ACC112 (cell line): Measurements from ENCODE around the gene TMEM217.

Source experiments
- H2AFZ ChIP-seq: fragments of 200-600 bp; sonication (generic); one replicate; pipeline ENCODE4 v1.6.0; 2017; ENCODE audit warnings: antibody characterized with exemption, low read length; ENCODE audit not compliant: unreplicated experiment
- H3K27ac ChIP-seq: fragments of 200-600 bp; sonication (generic); 2 replicates; pipeline ENCODE4 v1.5.1; 2014; ENCODE audit warnings: low read depth, mild to moderate bottlenecking, antibody characterized with exemption, low read length, moderate library complexity
- H3K27me3 ChIP-seq: fragments of 200-600 bp; sonication (generic); 2 replicates; pipeline ENCODE4 v1.6.1; 2014; ENCODE audit warnings: mild to moderate bottlenecking, antibody characterized with exemption, low read length, moderate library complexity, mixed read lengths; ENCODE audit not compliant: insufficient read depth
- H3K36me3 ChIP-seq: fragments of 200-600 bp; sonication (generic); 2 replicates; pipeline ENCODE4 v1.6.1; 2016; ENCODE audit warnings: mild to moderate bottlenecking, antibody characterized with exemption, low read length, moderate library complexity, mixed read lengths; ENCODE audit not compliant: insufficient read depth
- H3K4me1 ChIP-seq: fragments of 200-600 bp; sonication (generic); one replicate; pipeline ENCODE4 v1.6.1; 2016; ENCODE audit warnings: low read length, mixed read lengths; ENCODE audit not compliant: insufficient read depth, unreplicated experiment, control insufficient read depth
- H3K4me3 ChIP-seq: fragments of 200-600 bp; sonication (generic); 2 replicates; pipeline ENCODE4 v1.5.1; 2014; ENCODE audit warnings: mild to moderate bottlenecking, low read depth, low read length
- H3K79me2 ChIP-seq: fragments of 200-600 bp; sonication (generic); one replicate; pipeline ENCODE4 v1.6.0; 2016; ENCODE audit warnings: low read length; ENCODE audit not compliant: control insufficient read depth, unreplicated experiment, insufficient read depth

TMEM217 gene

GRCh38 chr6:37243816-37244370, 14.1 kb downstream of the TMEM217 start:
- Histone ChIP-seq H3K27me3 (no peaks in the 10 kb centered on the region), H3K36me3 (no peaks in the 10 kb centered on the region), H3K79me2 (no peaks in the 10 kb centered on the region), H3K27ac (peak overlapping the region; percentile 100), H3K4me1 (peaks cover 54% of the 10 kb centered on the region), H3K4me3 (peak overlapping the region; percentile 25; the same call in 1 of the 2 replicates), H2AFZ (peak overlapping the region; percentile 54)

DNA sequence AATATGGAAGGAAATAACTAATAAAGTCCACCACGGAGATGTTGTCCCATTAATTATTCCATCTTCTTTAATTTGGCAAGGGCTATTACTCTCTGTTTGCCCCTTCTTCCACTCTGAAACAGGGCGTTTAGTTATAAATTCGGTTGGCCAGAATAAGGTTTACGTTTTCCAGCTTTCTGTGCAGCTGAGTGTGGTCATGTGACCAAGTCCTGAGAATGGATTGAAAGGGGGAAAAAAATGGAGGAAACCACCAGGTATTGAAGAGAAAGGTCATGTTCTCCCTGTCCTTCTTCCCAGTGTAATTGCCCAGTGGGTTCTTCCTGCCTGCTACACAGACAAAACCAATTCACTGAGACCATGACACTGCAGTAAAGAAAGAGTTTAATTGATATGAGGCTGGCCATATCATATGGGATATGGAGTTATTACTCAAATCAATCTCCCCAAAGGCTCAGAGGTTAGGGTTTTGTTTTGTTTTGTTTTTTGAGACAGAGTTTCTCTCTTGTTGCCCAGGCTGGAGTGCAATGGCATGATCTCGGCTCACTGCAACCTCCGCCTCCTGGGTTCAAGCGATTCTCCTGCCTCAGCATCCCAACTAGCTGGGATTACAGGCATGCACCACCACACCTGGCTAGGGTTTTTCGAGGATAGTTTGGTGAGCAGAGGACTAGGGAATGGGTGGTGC, 14.7 kb downstream of the TMEM217 start:
- peaks cover 59% of the 10 kb centered on the region for H3K4me1 ChIP-seq
- peak overlapping the region; percentile 22; the same call in 1 of the 2 replicates for H3K4me3 ChIP-seq
- peak overlapping the region; percentile 100 for H3K27ac ChIP-seq
- no peaks in the 10 kb centered on the region for H3K79me2 ChIP-seq
- peak overlapping the region; percentile 57 for H2AFZ ChIP-seq
- no peaks in the 10 kb centered on the region for H3K27me3 ChIP-seq
- no peaks in the 10 kb centered on the region for H3K36me3 ChIP-seq

DNA sequence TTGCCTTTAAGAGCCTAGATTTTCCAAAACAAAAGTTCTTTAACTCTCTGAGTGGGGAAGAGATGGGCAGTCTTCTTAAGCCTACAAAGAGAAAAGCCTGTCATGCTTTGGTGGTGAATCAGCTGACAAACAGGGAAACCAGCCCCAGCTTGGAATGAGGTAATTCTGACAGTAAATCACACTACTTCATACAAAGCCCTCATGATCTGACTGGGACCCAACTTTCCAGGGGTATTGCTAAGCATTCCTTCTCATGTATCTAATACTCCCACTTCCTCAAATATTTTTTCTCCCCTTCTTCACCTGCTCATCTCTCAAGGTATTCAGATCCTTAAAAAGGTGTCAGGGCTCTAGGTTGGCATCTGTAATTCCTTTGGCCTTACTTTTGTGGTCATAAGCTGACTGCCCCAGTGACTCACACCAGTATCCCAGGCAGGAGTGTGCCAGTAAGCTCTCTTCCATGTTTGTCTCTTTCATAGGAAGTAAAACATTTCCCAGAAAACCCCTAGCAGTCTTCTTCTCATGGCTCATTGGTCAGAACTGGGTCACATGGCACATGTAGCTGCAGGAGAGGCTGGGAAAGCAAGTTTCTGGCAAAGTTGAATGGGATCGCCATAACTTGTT, 15.4 kb downstream of the TMEM217 start:
- Histone ChIP-seq H3K4me3 (peak overlapping the region; percentile 20), H3K27me3 (no peaks in the 10 kb centered on the region), H3K36me3 (no peaks in the 10 kb centered on the region), H3K4me1 (peaks cover 59% of the 10 kb centered on the region), H3K27ac (peak overlapping the region; percentile 100), H2AFZ (peak overlapping the region; percentile 57), H3K79me2 (no peaks in the 10 kb centered on the region)

- Histone ChIP-seq H3K4me1 (peaks cover 62% of the 10 kb centered on the region), H3K79me2 (no peaks in the 10 kb centered on the region), H3K36me3 (no peaks in the 10 kb centered on the region), H2AFZ (peak overlapping the region; percentile 11), H3K27me3 (no peaks in the 10 kb centered on the region), H3K4me3 (peak overlapping the region; percentile 20), H3K27ac (peak overlapping the region; percentile 100)
These were observed 16.0 kb downstream of the TMEM217 start for GRCh38 chr6:37241775-37242428.

GRCh38 chr6:37241131-37241530, 16.8 kb downstream of the TMEM217 start:
- Histone ChIP-seq H2AFZ (no peak overlapping the region), H3K4me3 (no peak overlapping the region), H3K36me3 (no peaks in the 10 kb centered on the region), H3K4me1 (peaks cover 65% of the 10 kb centered on the region), H3K27me3 (no peaks in the 10 kb centered on the region), H3K79me2 (no peaks in the 10 kb centered on the region), H3K27ac (peak overlapping the region; percentile 100)

DNA sequence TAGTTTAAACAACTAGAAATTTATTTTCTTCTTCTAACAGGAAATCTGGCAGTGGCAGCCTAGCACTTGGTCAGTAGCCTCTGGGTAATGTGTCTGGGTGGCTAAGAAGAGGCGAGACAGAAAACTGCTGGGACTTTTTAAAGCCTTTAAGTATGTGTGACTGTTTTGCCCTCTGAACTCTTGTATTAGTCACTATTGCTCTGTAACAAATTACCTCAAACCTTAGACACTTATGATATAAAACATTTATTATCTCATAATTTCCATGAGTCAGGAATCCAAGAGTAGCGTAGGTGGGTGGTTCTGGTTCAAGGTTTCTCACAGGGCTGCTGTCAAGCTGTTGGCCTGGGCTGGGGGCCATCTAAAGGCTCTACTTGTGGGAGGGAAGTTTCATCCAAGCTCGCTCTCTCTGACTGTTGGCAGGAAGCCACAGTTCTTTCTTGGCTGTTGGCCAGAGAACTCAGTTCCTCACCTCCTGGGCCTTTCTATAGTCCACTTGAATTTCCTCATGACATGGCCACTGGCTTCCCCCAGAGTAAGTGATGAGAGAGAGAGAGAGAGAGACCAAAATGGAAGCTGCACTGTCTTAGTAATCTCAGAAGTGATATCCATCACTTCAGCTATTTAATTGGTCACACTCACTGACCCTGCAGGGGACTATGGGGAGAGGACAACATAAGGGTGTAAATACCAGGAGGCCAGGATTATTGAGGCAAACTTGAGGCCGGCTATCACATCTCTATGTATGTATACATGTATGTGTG, 17.8 kb downstream of the TMEM217 start:
- Histone ChIP-seq H3K4me1 (peaks cover 60% of the 10 kb centered on the region), H3K36me3 (no peaks in the 10 kb centered on the region), H3K27me3 (no peaks in the 10 kb centered on the region), H3K79me2 (no peaks in the 10 kb centered on the region), H3K4me3 (no peak overlapping the region), H2AFZ (no peak overlapping the region), H3K27ac (peak overlapping the region; percentile 100)

DNA sequence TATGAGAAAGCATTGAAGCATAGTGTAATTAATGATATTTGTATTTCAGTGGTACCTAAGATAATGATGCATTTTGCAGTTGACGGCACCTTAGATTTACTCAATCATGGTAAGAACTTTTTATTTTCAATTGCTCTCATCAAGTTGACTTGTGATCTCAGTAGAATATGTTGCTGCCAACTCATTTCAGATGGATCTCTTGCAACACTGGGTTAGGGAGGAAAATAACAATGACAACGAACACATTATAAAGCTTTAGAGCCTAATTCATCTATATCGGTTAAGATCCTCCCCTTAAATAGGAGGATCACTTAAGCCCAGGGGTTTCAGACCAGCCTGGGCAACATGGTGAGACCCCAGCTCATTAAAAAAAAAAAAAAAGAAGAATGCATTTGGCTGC, 18.4 kb downstream of the TMEM217 start:
- Histone ChIP-seq H3K27me3 (no peaks in the 10 kb centered on the region), H3K4me1 (peaks cover 56% of the 10 kb centered on the region), H3K4me3 (no peak overlapping the region), H2AFZ (no peak overlapping the region), H3K79me2 (no peaks in the 10 kb centered on the region), H3K27ac (peak overlapping the region; percentile 100), H3K36me3 (no peaks in the 10 kb centered on the region)

DNA sequence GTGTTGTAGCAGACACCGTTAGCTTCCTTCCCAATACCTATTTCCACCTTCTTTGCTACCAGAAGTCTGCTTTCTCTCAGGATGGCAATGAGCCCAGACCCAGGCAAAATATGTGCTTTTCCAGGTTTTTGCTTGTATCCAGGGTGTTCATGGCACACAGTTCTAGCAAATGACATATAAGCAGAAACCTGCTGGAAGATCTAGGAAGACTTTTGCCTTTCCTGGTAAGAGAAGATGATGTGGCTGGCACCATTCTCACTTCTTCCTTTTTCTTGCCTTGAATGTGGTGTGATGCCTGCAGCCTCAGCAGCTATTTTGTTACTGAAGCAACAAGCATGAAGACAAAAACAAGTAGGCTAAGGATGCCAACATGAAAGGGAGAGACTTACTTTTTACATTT, 19.6 kb downstream of the TMEM217 start:
- Histone ChIP-seq H3K79me2 (no peaks in the 10 kb centered on the region), H3K4me1 (peaks cover 45% of the 10 kb centered on the region), H3K27me3 (no peaks in the 10 kb centered on the region), H3K36me3 (no peaks in the 10 kb centered on the region), H3K4me3 (no peak overlapping the region), H3K27ac (peak overlapping the region; percentile 100; the same call in 1 of the 2 replicates), H2AFZ (no peak overlapping the region)

GRCh38 chr6:37237789-37238188, 20.2 kb downstream of the TMEM217 start:
- Histone ChIP-seq H3K36me3 (no peaks in the 10 kb centered on the region), H3K27me3 (no peaks in the 10 kb centered on the region), H2AFZ (no peak overlapping the region), H3K79me2 (no peaks in the 10 kb centered on the region), H3K4me3 (no peak overlapping the region), H3K4me1 (peaks cover 39% of the 10 kb centered on the region), H3K27ac (no peak overlapping the region)

DNA sequence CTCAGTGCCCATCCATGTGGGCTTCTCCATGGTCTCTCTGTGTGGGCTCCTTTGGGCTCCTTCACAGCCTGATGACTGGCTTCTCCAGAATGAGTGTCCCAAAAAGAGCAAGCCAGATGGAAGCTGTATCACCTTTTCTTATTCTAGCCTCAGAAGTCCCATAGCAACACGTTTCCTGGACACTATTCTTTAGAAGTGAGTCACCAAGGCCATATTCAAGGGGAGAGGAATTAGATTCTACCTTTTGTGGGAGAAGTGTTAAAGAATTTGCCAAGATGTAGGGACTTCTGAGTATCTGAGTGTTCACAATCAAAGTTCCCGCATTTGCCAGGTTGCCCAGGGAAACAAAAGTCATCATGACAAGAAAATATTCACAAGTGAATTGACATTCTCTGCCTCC, 21.0 kb downstream of the TMEM217 start:
- Histone ChIP-seq H3K36me3 (no peaks in the 10 kb centered on the region), H3K27me3 (no peaks in the 10 kb centered on the region), H3K79me2 (no peaks in the 10 kb centered on the region), H3K27ac (no peak overlapping the region), H3K4me3 (no peak overlapping the region), H2AFZ (no peak overlapping the region), H3K4me1 (peaks cover 30% of the 10 kb centered on the region)
